ENCODE results near the gene GOLGA8F. TPM values are rescaled to one million over a fixed set of nuclear protein-coding genes. Genes with fewer than 3 reads are reported as not detected.

GOLGA8F gene
- not detected in 2 replicates for total RNA-seq

GRCh38 chr15:28378364-28378763 lies at the start of gene GOLGA8F:
Gene GOLGA8F, plus strand, starts transcription at chr15:28378664. Its CDS starts 98 bp downstream, at chr15:28378762.

GRCh38 chr15:28357984-28358383 lies 20.5 kb upstream of the GOLGA8F start, which contains the start of gene GOLGA6L24:
Gene GOLGA6L24, minus strand, starts transcription at chr15:28358084. Its CDS starts 61 bp downstream, at chr15:28358023.

Other genes starting within 250 kb of the GOLGA8F start
- 16.6 and 24.6 TPM in 2 replicates for gene HERC2, start 56.5 kb upstream of the GOLGA8F start, total RNA-seq
- not detected in 2 replicates for gene GOLGA6L24, start 20.6 kb upstream of the GOLGA8F start, total RNA-seq
- gene GOLGA8G, start 154.3 kb downstream of the GOLGA8F start, total RNA-seq: not detected in 2 replicates
- not detected in 2 replicates for gene GOLGA6L25, start 174.9 kb downstream of the GOLGA8F start, total RNA-seq